Nephron progenitor cell (in vitro differentiated cells): ENCODE results near the gene ZFC3H1.
"Not testable (repeated sequence)": the region's sequence is repeated elsewhere in the genome, so short reads cannot be mapped to it uniquely, and the experiment has no call there.

Experiments used
- DNase-seq: peaks from one replicate; pipeline ENCODE4 v3.0.0; 2021
- H3K27ac Mint-ChIP-seq: 2 replicates; pipeline ENCODE4 v1.8.0; 2021; ENCODE audit warnings: mild to moderate bottlenecking, moderate library complexity, mixed read lengths
- H3K27me3 Mint-ChIP-seq: 2 replicates; pipeline ENCODE4 v1.8.0; 2021; ENCODE audit warnings: mild to moderate bottlenecking, low read depth, mixed read lengths; ENCODE audit not compliant: poor library complexity
- H3K36me3 Mint-ChIP-seq: 2 replicates; pipeline ENCODE4 v1.8.0; 2021; ENCODE audit warnings: low read depth, mixed read lengths
- H3K4me1 Mint-ChIP-seq: 2 replicates; pipeline ENCODE4 v1.8.0; 2021; ENCODE audit warnings: mixed read lengths
- H3K4me3 Mint-ChIP-seq: 2 replicates; pipeline ENCODE4 v1.8.0; 2021; ENCODE audit warnings: mild to moderate bottlenecking, moderate library complexity, mixed read lengths
- H3K9me3 Mint-ChIP-seq: 2 replicates; pipeline ENCODE4 v1.8.0; 2021; ENCODE audit warnings: mild to moderate bottlenecking, moderate library complexity, mixed read lengths
- TF ChIP-seq, protein P1 (sequence below): fragments of 200-600 bp; sonication (generic); IDR thresholded peaks from 2 replicates; pipeline ENCODE4 v1.5.0; 2021; ENCODE audit warnings: antibody characterized with exemption

Gene ZFC3H1

DNA sequence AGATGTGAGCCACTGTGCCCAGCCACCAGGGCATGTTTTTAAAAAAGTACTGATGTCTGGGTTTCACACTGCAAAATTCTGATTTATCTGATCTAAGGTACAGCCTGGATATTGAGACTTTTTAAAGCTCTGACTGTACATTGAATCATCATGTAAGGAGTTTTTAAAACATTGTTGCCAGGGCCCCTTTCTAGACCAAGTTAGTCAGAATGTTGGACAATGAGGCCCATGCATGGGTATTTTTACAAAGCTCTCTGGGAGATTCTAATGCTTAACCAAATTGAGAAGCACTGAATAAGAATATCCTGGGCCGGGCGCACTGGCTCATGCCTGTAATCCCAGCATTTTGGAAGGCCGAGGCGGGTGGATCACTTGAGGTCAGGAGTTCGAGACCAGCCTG is 38.9 kb upstream of the ZFC3H1 start:
- TF ChIP-seq, protein P1, sequence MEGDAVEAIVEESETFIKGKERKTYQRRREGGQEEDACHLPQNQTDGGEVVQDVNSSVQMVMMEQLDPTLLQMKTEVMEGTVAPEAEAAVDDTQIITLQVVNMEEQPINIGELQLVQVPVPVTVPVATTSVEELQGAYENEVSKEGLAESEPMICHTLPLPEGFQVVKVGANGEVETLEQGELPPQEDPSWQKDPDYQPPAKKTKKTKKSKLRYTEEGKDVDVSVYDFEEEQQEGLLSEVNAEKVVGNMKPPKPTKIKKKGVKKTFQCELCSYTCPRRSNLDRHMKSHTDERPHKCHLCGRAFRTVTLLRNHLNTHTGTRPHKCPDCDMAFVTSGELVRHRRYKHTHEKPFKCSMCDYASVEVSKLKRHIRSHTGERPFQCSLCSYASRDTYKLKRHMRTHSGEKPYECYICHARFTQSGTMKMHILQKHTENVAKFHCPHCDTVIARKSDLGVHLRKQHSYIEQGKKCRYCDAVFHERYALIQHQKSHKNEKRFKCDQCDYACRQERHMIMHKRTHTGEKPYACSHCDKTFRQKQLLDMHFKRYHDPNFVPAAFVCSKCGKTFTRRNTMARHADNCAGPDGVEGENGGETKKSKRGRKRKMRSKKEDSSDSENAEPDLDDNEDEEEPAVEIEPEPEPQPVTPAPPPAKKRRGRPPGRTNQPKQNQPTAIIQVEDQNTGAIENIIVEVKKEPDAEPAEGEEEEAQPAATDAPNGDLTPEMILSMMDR, result no peak
- no peak overlapping the region for H3K4me3 Mint-ChIP-seq

DNA sequence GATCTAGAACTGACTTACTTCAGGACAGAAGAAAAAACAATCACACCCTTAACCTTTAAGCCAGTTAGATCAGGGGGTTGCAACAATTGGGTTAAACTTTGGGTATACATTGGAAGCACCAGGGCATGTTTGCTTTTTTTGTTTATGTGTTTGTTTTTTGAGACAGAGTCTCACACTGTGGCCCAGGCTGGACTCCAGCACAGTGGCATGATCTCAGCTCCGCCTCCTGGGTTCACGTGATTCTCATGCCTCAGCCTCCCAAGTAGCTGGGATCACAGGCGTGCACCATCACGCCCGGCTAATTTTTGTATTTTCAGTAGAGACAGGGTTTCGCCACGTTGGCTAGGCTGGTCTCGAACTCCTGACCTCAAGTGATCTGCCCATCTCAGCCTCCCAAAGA is 38.5 kb upstream of the ZFC3H1 start:
- not testable (repeated sequence) for H3K27me3 Mint-ChIP-seq, H3K4me3 Mint-ChIP-seq, H3K9me3 Mint-ChIP-seq, DNase-seq, H3K4me1 Mint-ChIP-seq
- H3K27ac Mint-ChIP-seq, result peak overlapping the region; percentile 68
- H3K36me3 Mint-ChIP-seq, result peaks cover 39% of the 10 kb centered on the region

More for the DNA sequence above, 38.9 kb upstream of the ZFC3H1 start:
- DNase-seq, result no peak
- Mint-ChIP-seq H3K27ac (no peak overlapping the region), H3K4me1 (no peaks in the 10 kb centered on the region), H3K9me3 (no peaks in the 10 kb centered on the region), H3K27me3 (no peaks in the 10 kb centered on the region), H3K36me3 (peaks cover 35% of the 10 kb centered on the region)

DNA sequence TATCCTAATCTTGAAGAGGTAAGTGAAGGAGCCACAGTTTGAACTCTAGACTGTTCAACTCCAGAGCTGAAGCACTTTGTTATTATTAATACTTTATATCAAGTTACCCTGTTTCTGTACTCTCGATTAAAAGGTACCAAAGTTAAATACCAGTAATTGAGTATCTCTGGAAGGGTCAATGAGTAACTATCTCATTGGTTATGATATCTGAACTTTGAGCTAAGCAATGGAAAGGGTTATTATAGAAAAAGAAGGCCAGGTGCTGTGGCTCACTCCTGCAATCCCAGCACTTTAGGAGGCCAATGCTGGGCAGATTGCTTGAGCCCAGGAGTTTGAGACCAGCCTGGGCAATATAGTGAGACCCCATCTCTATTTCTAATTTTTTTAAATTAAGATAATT is 32.1 kb upstream of the ZFC3H1 start:
- Mint-ChIP-seq H3K27ac (no peak overlapping the region), H3K4me3 (no peak overlapping the region), H3K36me3 (peaks cover 38% of the 10 kb centered on the region), H3K27me3 (no peaks in the 10 kb centered on the region), H3K9me3 (no peaks in the 10 kb centered on the region), H3K4me1 (peaks cover 6% of the 10 kb centered on the region)
- TF ChIP-seq, protein P1, result no peak
- no peak for DNase-seq

DNA sequence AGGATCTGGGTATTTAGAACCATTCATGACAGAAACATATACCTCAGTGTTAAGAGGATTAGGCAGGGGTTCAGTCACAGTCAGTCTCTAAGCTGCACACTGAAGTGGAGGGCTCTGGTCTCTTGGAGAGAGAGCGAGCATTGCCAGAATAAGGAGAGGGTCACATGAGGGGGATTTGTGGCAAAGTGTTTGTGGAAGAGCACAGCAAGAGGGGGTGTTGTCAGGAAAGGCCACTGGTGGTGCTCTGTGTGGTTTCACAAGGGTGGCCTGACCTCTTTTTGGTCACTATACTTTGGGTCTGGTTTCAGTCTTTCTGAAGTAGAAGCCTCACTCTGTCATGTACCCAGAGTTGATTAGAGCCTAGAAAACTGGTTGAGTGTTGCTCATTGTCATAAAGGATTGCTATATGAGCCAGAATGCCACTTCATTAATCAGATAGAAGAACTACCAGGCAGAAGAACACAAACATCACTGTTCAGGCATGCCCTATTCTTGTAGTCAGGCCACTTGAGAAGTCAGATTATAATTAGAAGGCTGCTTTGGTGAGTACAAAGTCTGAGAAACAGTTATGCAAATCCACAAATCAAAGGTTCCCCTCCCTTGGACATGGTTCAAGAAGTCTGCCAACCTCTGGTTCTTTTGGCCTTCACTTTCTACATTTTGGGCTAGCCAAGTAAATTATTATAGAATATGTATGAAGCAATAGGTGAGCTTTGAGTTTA is 30.6 kb upstream of the ZFC3H1 start:
- Mint-ChIP-seq H3K4me3 (no peak overlapping the region), H3K9me3 (no peaks in the 10 kb centered on the region), H3K27ac (peak overlapping the region; percentile 57), H3K27me3 (no peaks in the 10 kb centered on the region), H3K4me1 (peaks cover 10% of the 10 kb centered on the region), H3K36me3 (peaks cover 27% of the 10 kb centered on the region)
- TF ChIP-seq, protein P1, result no peak
- no peak for DNase-seq

DNA sequence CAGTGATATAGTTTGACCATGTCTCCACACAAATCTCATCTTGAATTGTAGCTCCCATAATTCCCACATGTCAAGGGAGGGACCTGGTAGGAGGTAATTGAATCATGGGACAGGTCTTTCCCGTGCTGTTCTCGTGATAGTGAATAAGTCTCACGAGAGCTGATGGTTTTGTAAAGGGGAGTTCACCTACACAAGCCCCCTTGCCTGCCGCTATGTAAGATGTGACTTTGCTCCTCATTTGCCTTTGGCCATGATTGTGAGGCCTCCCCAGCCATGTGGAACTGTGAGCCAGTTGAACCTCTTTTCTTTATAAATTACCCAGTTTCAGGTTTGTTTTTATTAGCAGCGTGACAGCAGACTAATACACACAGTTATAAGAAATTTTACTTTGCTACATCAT is 30.0 kb upstream of the ZFC3H1 start:
- not testable (repeated sequence) for DNase-seq, H3K9me3 Mint-ChIP-seq, H3K4me3 Mint-ChIP-seq, H3K27me3 Mint-ChIP-seq
- Mint-ChIP-seq H3K27ac (peak overlapping the region; percentile 57), H3K36me3 (peaks cover 21% of the 10 kb centered on the region), H3K4me1 (peaks cover 15% of the 10 kb centered on the region)

DNA sequence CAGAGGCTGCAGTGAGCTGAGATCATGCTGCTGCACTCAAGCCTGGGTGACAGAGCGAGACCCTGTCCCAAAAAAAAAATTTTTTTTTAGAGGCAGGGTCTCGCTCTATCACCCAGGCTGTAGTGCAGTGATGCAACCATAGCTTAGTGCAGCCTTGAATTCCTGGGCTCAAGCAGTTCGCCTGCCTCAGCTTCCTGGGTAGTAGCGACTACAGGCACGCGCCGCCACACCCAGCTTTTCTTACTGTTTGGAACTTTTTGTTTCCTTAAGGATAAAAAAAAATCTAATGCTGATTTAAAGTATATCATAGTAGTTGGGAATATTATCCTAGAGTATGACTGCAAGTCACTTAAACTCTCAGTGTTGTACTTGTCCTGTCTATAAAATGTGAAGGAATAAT is 29.5 kb upstream of the ZFC3H1 start:
- Mint-ChIP-seq H3K27me3 (no peaks in the 10 kb centered on the region), H3K4me3 (no peak overlapping the region), H3K9me3 (no peaks in the 10 kb centered on the region), H3K36me3 (peaks cover 16% of the 10 kb centered on the region), H3K4me1 (peaks cover 21% of the 10 kb centered on the region), H3K27ac (no peak overlapping the region)
- no peak for DNase-seq
- TF ChIP-seq, protein P1, result no peak

DNA sequence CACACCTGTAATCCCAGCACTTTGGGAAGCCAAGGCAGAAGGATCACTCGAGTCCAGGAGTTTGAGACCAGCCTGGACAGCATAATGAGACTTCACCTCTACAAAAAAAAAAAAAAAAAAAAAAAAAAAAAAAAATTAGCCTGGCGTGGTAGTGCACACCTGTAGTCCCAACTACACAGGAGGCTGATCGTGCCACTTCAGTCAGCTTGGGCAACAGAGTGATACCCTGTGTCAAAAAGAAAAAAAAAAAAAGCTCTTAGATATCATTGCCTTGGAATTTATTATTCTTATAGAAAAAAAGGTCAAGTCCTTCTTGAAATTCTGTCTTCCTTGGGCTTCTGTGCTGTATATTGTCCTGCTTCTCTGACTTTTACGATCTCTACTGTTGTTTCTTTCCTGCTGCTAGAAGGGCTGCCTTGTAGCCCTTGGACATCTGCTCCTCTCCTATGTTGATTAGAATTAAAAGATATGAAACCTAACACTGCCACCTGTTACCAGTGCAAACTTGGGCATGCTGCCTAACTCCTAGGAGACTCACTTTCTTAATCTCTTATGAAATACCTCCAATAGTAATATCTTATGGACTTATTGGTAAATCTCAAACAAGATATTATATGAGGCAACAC is 28.0 kb upstream of the ZFC3H1 start:
- Mint-ChIP-seq H3K9me3 (no peaks in the 10 kb centered on the region), H3K4me1 (peaks cover 33% of the 10 kb centered on the region), H3K27ac (no peak overlapping the region), H3K4me3 (no peak overlapping the region), H3K27me3 (no peaks in the 10 kb centered on the region), H3K36me3 (peaks cover 5% of the 10 kb centered on the region)
- TF ChIP-seq, protein P1, result no peak
- no peak for DNase-seq
